Activated naive CD8-positive, alpha-beta T cell treated with anti-CD3 and anti-CD28 coated beads, Interleukin-2, amount 10 ng/mL, durations not matched to agents 7 days and 5 days (primary cell): ENCODE results near the gene MAML3. TPM values are rescaled to one million over a fixed set of nuclear protein-coding genes. Genes with fewer than 3 reads are reported as not detected.

Source experiments
- ATAC-seq: fragments of 150-1000 bp; cut with Tn5 transposase; one replicate; pipeline ENCODE4 v1.10.0; 2021; ENCODE audit warnings: low read depth, moderate library complexity
- POLR2A ChIA-PET: fragments of 350-600 bp; sonication (Branson Sonifier 250); formaldehyde crosslinking; loops from one replicate; lab custom pipeline; 2021; ENCODE audit warnings: antibody characterized with exemption; lab: Charles Lee
- DNase-seq: peaks from one replicate; pipeline ENCODE4 v3.0.0; 2021
- H3K27ac Mint-ChIP-seq: one replicate; pipeline ENCODE4 v1.8.0; 2022; ENCODE audit warnings: mild to moderate bottlenecking, mixed read lengths
- H3K27me3 Mint-ChIP-seq: one replicate; pipeline ENCODE4 v1.8.0; 2022; ENCODE audit warnings: mild to moderate bottlenecking, moderate library complexity, mixed read lengths
- H3K36me3 Mint-ChIP-seq: one replicate; pipeline ENCODE4 v1.8.0; 2021; ENCODE audit warnings: mild to moderate bottlenecking, mixed read lengths
- H3K4me1 Mint-ChIP-seq: one replicate; pipeline ENCODE4 v1.8.0; 2021; ENCODE audit warnings: mixed read lengths
- H3K4me3 Mint-ChIP-seq: one replicate; pipeline ENCODE4 v1.8.0; 2022; ENCODE audit warnings: mild to moderate bottlenecking, moderate library complexity, mixed read lengths
- H3K9me3 Mint-ChIP-seq: one replicate; pipeline ENCODE4 v1.8.0; 2021; ENCODE audit warnings: mixed read lengths
- total RNA-seq, 2 experiments: library from RNA; stranded (reverse); gene quantifications; one replicate each; pipeline ENCODE4 v1.2.3, GENCODE V29; 2021

MAML3 gene
- total RNA-seq, 2 experiments from 2014 or later, result 4.6 to 4.7 TPM

GRCh38 chr4:140031061-140031460 is 122.9 kb downstream of the MAML3 start:
- DNase-seq (no peak), ATAC-seq (no peak)
- H3K4me1 Mint-ChIP-seq, result no peaks in the 10 kb centered on the region
- no peaks in the 10 kb centered on the region for H3K9me3 Mint-ChIP-seq
- POLR2A ChIA-PET, result no interaction called here
- H3K36me3 Mint-ChIP-seq, result no peaks in the 10 kb centered on the region
- peaks cover 13% of the 10 kb centered on the region for H3K27me3 Mint-ChIP-seq
- no peak overlapping the region for H3K27ac Mint-ChIP-seq
- no peak overlapping the region for H3K4me3 Mint-ChIP-seq

GRCh38 chr4:140028676-140029517 is 125.1 kb downstream of the MAML3 start:
- no peak overlapping the region for H3K27ac Mint-ChIP-seq
- no peaks in the 10 kb centered on the region for H3K9me3 Mint-ChIP-seq
- H3K36me3 Mint-ChIP-seq, result no peaks in the 10 kb centered on the region
- POLR2A ChIA-PET, result no interaction called here
- H3K4me1 Mint-ChIP-seq, result no peaks in the 10 kb centered on the region
- no peak for ATAC-seq
- H3K27me3 Mint-ChIP-seq, result peaks cover 13% of the 10 kb centered on the region
- H3K4me3 Mint-ChIP-seq, result no peak overlapping the region
- DNase-seq, result no peak

GRCh38 chr4:140028101-140028500 is 125.9 kb downstream of the MAML3 start:
- Mint-ChIP-seq H3K4me3 (no peak overlapping the region), H3K4me1 (no peaks in the 10 kb centered on the region), H3K9me3 (no peaks in the 10 kb centered on the region), H3K27ac (no peak overlapping the region), H3K27me3 (peaks cover 13% of the 10 kb centered on the region), H3K36me3 (no peaks in the 10 kb centered on the region)
- ATAC-seq, result no peak
- POLR2A ChIA-PET, result no interaction called here
- no peak for DNase-seq

GRCh38 chr4:140027101-140027500 is 126.9 kb downstream of the MAML3 start:
- H3K27me3 Mint-ChIP-seq, result peaks cover 13% of the 10 kb centered on the region
- no peak for ATAC-seq
- H3K27ac Mint-ChIP-seq, result no peak overlapping the region
- H3K36me3 Mint-ChIP-seq, result no peaks in the 10 kb centered on the region
- POLR2A ChIA-PET, result no interaction called here
- no peak for DNase-seq
- H3K4me3 Mint-ChIP-seq, result no peak overlapping the region
- no peaks in the 10 kb centered on the region for H3K9me3 Mint-ChIP-seq
- H3K4me1 Mint-ChIP-seq, result no peaks in the 10 kb centered on the region

DNA sequence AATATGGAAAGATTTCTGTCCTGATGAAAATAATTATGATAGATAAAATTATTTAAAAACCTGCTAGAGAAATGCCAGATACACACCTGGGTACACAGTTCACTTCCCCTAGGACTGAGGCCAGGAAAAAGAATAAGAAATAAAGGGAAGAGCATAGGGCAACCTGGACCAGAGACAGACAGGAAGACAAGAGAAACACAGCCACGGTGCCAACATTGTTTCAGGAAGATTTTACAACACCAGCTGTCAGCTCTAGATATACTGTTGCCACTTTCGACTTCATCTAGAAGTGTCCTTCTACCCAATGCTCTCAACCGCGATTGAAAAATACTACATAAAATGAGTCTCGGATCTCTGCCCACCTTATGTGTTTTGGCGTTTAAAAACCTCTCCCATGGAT is 128.5 kb downstream of the MAML3 start:
- POLR2A ChIA-PET, result no interaction called here
- H3K4me3 Mint-ChIP-seq, result no peak overlapping the region
- ATAC-seq, result no peak

GRCh38 chr4:140020457-140021361 is 133.3 kb downstream of the MAML3 start:
- Mint-ChIP-seq H3K4me3 (no peak overlapping the region), H3K27ac (no peak overlapping the region), H3K36me3 (no peaks in the 10 kb centered on the region), H3K27me3 (peaks cover 2% of the 10 kb centered on the region), H3K4me1 (peaks cover 3% of the 10 kb centered on the region), H3K9me3 (no peaks in the 10 kb centered on the region)
- POLR2A ChIA-PET, result no interaction called here
- ATAC-seq, result no peak
- DNase-seq, result no peak

More for the DNA sequence above, 128.5 kb downstream of the MAML3 start:
- DNase-seq, result no peak
- Mint-ChIP-seq H3K27ac (no peak overlapping the region), H3K9me3 (no peaks in the 10 kb centered on the region), H3K27me3 (peaks cover 9% of the 10 kb centered on the region), H3K4me1 (no peaks in the 10 kb centered on the region), H3K36me3 (no peaks in the 10 kb centered on the region)

- DNase-seq, result no peak
- Mint-ChIP-seq H3K36me3 (no peaks in the 10 kb centered on the region), H3K27me3 (peaks cover 2% of the 10 kb centered on the region), H3K4me3 (no peak overlapping the region), H3K27ac (no peak overlapping the region), H3K4me1 (peaks cover 3% of the 10 kb centered on the region), H3K9me3 (peaks cover 1% of the 10 kb centered on the region)
- POLR2A ChIA-PET, result no interaction called here
- no peak for ATAC-seq
Measured at GRCh38 chr4:140019619-140020347, 134.2 kb downstream of the MAML3 start.

DNA sequence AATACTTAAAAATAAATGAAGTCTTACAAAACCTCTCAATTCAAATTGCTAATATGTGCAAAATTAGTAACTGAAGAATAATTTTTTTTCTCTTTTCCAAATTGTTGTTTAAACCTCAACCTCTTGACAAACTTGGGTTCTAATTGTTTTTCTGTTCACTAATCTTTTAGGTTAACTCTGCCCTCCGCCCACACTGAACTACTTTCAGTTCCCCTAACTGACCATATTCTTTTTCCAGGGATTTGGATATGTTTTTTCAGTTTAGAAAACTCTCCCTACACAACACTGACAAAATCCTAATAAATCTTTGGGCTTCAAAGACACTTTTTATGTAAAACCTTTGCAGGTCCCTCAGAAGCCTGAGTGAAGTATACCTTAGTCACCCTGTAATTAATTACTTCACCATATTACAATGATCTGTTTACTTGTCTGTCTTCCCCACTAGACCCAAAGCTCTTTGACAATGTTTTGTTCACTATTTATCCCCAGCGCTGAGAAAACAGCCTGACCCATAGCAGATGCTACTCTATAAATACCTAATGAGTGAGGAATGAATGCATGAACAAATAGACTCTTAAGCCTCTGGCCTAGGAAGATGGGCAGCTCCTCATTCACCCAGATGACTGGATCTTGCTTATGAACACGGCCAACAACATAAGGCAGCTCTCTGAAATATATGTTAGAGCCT is 134.9 kb downstream of the MAML3 start:
- no peaks in the 10 kb centered on the region for H3K36me3 Mint-ChIP-seq
- H3K4me1 Mint-ChIP-seq, result peaks cover 3% of the 10 kb centered on the region
- POLR2A ChIA-PET, result no interaction called here
- no peak overlapping the region for H3K27ac Mint-ChIP-seq
- H3K4me3 Mint-ChIP-seq, result no peak overlapping the region
- ATAC-seq (no peak), DNase-seq (no peak)
- H3K27me3 Mint-ChIP-seq, result peaks cover 2% of the 10 kb centered on the region
- peaks cover 1% of the 10 kb centered on the region for H3K9me3 Mint-ChIP-seq

DNA sequence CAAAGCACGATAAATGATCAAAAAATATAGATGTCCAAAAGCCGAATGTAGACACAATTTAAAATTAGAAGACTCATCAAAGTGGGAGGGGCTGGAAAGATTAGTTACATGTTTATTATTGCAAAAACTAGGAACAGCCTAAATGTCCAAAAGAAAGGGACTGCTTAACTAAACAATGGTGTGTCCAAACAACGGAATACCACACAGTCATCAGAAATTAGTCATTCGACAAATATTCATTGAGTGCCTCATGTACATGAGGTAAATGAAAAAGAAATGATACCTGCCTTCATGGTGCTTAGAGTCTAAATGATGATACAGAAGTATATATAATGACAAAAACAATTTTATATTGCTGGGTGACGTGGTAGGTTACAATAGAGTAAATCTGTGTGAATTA is 139.7 kb downstream of the MAML3 start:
- DNase-seq, result no peak
- Mint-ChIP-seq H3K27ac (no peak overlapping the region), H3K4me3 (no peak overlapping the region), H3K4me1 (peaks cover 11% of the 10 kb centered on the region), H3K27me3 (peaks cover 2% of the 10 kb centered on the region), H3K9me3 (peaks cover 1% of the 10 kb centered on the region), H3K36me3 (no peaks in the 10 kb centered on the region)
- POLR2A ChIA-PET, result no interaction called here
- no peak for ATAC-seq

DNA sequence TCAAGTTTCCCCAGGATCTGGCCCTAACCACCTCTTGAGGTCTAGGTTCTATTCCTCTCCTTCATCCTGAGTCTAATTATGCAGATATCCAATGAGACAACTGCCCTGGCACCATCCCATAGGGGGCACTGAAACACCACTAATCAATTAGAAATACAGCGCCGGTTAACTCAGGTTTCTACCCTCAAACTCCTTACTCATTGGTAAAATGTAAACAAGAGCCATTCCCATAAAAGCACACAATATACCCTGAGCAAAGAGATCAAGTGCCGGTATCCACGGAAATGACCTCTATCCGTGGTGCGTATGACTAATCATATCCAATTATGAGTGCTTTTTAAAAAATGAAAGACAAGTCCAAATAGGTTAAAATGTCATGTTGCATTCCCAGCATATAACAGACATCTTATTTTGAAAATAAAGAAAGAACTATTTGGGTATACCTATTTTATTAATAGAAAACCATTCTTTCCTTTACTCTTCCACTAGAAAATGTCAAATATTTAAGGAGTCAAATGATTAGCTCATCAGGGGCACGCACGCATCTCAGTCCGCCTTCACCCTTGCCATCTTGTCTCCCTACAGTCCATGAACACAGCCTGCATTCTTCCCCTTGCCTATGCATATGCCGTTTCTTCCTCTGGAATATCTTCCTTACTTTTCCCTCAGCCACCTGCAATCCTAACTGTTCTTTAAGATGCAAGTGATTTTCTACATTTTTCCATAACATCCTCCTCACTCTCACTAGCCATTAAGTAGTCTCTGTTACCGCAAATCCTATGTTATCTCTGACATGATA is 141.1 kb downstream of the MAML3 start:
- peak; percentile 86 for ATAC-seq
- Mint-ChIP-seq H3K4me3 (no peak overlapping the region), H3K9me3 (peaks cover 1% of the 10 kb centered on the region), H3K4me1 (peaks cover 8% of the 10 kb centered on the region), H3K27ac (no peak overlapping the region), H3K27me3 (no peaks in the 10 kb centered on the region), H3K36me3 (no peaks in the 10 kb centered on the region)
- DNase-seq, result peak; percentile 36
- POLR2A ChIA-PET, result interaction anchor here (1.1 kb wide), 1 partner anchor 240 kb away, joined by 3 read pairs; no protein-coding TSS in a partner anchor

GRCh38 chr4:140005699-140006098 is 148.3 kb downstream of the MAML3 start:
- no peak overlapping the region for H3K27ac Mint-ChIP-seq
- H3K4me1 Mint-ChIP-seq, result no peaks in the 10 kb centered on the region
- no peak overlapping the region for H3K4me3 Mint-ChIP-seq
- ATAC-seq (no peak), DNase-seq (no peak)
- POLR2A ChIA-PET, result no interaction called here
- H3K27me3 Mint-ChIP-seq, result no peaks in the 10 kb centered on the region
- no peaks in the 10 kb centered on the region for H3K9me3 Mint-ChIP-seq
- no peaks in the 10 kb centered on the region for H3K36me3 Mint-ChIP-seq

- Mint-ChIP-seq H3K9me3 (no peaks in the 10 kb centered on the region), H3K27ac (no peak overlapping the region), H3K4me3 (no peak overlapping the region), H3K27me3 (no peaks in the 10 kb centered on the region), H3K36me3 (peaks cover 2% of the 10 kb centered on the region), H3K4me1 (no peaks in the 10 kb centered on the region)
- DNase-seq (no peak), ATAC-seq (no peak)
- POLR2A ChIA-PET, result no interaction called here
Measured at GRCh38 chr4:140004922-140005627, 148.9 kb downstream of the MAML3 start.
